ENCODE results near the gene ZNF8.

DNA sequence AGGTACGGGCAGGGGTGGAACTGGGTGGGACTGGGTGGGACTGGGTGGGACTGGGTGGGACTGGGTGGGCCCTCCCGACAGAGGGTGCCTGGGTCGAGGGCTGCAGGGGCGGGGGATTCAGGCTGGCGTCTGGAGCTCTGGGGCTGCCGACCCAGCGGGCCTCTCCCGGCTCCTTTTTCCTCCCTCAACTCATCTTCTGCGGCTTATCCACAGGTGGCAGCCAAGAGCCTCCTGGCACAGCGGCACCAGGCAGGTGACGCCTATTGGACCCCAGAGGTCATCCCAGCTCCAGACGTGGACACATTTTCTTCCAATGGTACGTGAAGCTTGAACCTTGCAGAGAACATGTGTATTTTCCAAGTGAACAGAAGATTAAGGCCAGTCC lies 49.5 kb upstream of the ZNF8 start:
- TF ChIP-seq ZSCAN29 (IDR thresholded peaks at IDR 0.05): no peak
- TF ChIP-seq RAD21 (IDR thresholded peaks at IDR 0.05; ENCODE audit: insufficient read depth, low read depth, low read length): peak; percentile 50
- TF ChIP-seq BACH1 (IDR thresholded peaks at IDR 0.05; ENCODE audit: borderline replicate concordance): no peak
- TF ChIP-seq, protein P1, sequence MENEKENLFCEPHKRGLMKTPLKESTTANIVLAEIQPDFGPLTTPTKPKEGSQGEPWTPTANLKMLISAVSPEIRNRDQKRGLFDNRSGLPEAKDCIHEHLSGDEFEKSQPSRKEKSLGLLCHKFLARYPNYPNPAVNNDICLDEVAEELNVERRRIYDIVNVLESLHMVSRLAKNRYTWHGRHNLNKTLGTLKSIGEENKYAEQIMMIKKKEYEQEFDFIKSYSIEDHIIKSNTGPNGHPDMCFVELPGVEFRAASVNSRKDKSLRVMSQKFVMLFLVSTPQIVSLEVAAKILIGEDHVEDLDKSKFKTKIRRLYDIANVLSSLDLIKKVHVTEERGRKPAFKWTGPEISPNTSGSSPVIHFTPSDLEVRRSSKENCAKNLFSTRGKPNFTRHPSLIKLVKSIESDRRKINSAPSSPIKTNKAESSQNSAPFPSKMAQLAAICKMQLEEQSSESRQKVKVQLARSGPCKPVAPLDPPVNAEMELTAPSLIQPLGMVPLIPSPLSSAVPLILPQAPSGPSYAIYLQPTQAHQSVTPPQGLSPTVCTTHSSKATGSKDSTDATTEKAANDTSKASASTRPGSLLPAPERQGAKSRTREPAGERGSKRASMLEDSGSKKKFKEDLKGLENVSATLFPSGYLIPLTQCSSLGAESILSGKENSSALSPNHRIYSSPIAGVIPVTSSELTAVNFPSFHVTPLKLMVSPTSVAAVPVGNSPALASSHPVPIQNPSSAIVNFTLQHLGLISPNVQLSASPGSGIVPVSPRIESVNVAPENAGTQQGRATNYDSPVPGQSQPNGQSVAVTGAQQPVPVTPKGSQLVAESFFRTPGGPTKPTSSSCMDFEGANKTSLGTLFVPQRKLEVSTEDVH (IDR thresholded peaks at IDR 0.05; ENCODE audit: low read depth, partially characterized antibody): no peak
- TF ChIP-seq SMARCA5 (IDR thresholded peaks at IDR 0.05): no peak
- no peak for TF ChIP-seq NFIC (IDR thresholded peaks at IDR 0.05; ENCODE audit: low read depth, low read length)
- TF ChIP-seq, protein P2, sequence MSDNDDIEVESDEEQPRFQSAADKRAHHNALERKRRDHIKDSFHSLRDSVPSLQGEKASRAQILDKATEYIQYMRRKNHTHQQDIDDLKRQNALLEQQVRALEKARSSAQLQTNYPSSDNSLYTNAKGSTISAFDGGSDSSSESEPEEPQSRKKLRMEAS (IDR thresholded peaks at IDR 0.05; ENCODE audit: low read depth, low read length): no peak

Data from GM12878 (cell line).